H9 (cell line): ENCODE results near the gene NLRP14. TPM values are rescaled to one million over a fixed set of nuclear protein-coding genes. Genes with fewer than 3 reads are reported as not detected.

Source experiments
- DNase-seq: peaks from one replicate; pipeline ENCODE4 v3.0.0-alpha.2; 2017
- H2AFZ ChIP-seq: one replicate; pipeline ENCODE4 v1.6.1; 2013; ENCODE audit warnings: mild to moderate bottlenecking, low read length, control low read depth, moderate library complexity
- H2AK5ac ChIP-seq: 2 replicates; pipeline ENCODE4 v1.6.1; 2013; ENCODE audit warnings: low read length, control low read depth, mixed read lengths; ENCODE audit not compliant: insufficient read length
- H2BK120ac ChIP-seq: one replicate; pipeline ENCODE4 v1.6.1; 2013; ENCODE audit warnings: low read depth, mild to moderate bottlenecking, low read length, control low read depth, inconsistent platforms; ENCODE audit not compliant: poor library complexity, severe bottlenecking
- H2BK12ac ChIP-seq: 2 replicates; pipeline ENCODE4 v1.6.1; 2013; ENCODE audit warnings: low read length, control low read depth, mixed read lengths, low read depth; ENCODE audit not compliant: insufficient read length
- H2BK15ac ChIP-seq: 2 replicates; pipeline ENCODE4 v1.6.1; 2013; ENCODE audit warnings: low read depth, low read length, control low read depth
- H2BK20ac ChIP-seq: one replicate; pipeline ENCODE4 v1.6.1; 2013; ENCODE audit warnings: low read depth, mild to moderate bottlenecking, low read length, control low read depth, inconsistent platforms; ENCODE audit not compliant: poor library complexity, severe bottlenecking
- H2BK5ac ChIP-seq: 2 replicates; pipeline ENCODE4 v1.6.1; 2013; ENCODE audit warnings: low read length, control low read depth, mixed read lengths; ENCODE audit not compliant: insufficient read length
- H3K14ac ChIP-seq: 2 replicates; pipeline ENCODE4 v1.6.1; 2013; ENCODE audit warnings: low read length, control low read depth; ENCODE audit not compliant: insufficient read depth
- H3K18ac ChIP-seq: 2 replicates; pipeline ENCODE4 v1.6.1; 2013; ENCODE audit warnings: low read depth, mild to moderate bottlenecking, mixed read lengths, low read length, control low read depth; ENCODE audit not compliant: insufficient read length
- H3K23ac ChIP-seq: 2 replicates; pipeline ENCODE4 v1.6.1; 2013; ENCODE audit warnings: low read length, control low read depth, mixed read lengths, low read depth; ENCODE audit not compliant: insufficient read length
- H3K23me2 ChIP-seq: 2 replicates; pipeline ENCODE4 v1.6.1; 2013; ENCODE audit warnings: low read depth, mild to moderate bottlenecking, mixed read lengths, low read length, control low read depth; ENCODE audit not compliant: insufficient read length, poor library complexity, severe bottlenecking
- H3K27ac ChIP-seq: 2 replicates; pipeline ENCODE4 v1.5.1; 2013; ENCODE audit warnings: low read length, control low read depth, mixed read lengths, low read depth; ENCODE audit not compliant: insufficient read length
- H3K27me3 ChIP-seq: 2 replicates; pipeline ENCODE4 v1.6.1; 2013; ENCODE audit warnings: low read length, control low read depth, inconsistent platforms; ENCODE audit not compliant: insufficient read depth
- H3K4ac ChIP-seq: 2 replicates; pipeline ENCODE4 v1.6.1; 2013; ENCODE audit warnings: low read depth, mild to moderate bottlenecking, control low read depth, inconsistent platforms, low read length, moderate library complexity
- H3K4me1 ChIP-seq: 2 replicates; pipeline ENCODE4 v1.6.1; 2013; ENCODE audit warnings: low read length, control low read depth, inconsistent platforms; ENCODE audit not compliant: insufficient read depth
- H3K4me2 ChIP-seq: 2 replicates; pipeline ENCODE4 v1.6.1; 2013; ENCODE audit warnings: low read length, control low read depth, mixed read lengths; ENCODE audit not compliant: insufficient read length, insufficient read depth
- H3K56ac ChIP-seq: 2 replicates; pipeline ENCODE4 v1.6.1; 2013; ENCODE audit warnings: low read depth, mild to moderate bottlenecking, mixed read lengths, low read length, control low read depth; ENCODE audit not compliant: insufficient read length
- H3K79me1 ChIP-seq: 2 replicates; pipeline ENCODE4 v1.6.1; 2013; ENCODE audit warnings: low read depth, mild to moderate bottlenecking, moderate library complexity, low read length, control low read depth, inconsistent platforms; ENCODE audit not compliant: insufficient read depth, poor library complexity, severe bottlenecking
- H3K79me2 ChIP-seq: 2 replicates; pipeline ENCODE4 v1.6.1; 2013; ENCODE audit warnings: low read length, control low read depth, inconsistent platforms; ENCODE audit not compliant: insufficient read depth
- H3K9ac ChIP-seq: 2 replicates; pipeline ENCODE4 v1.6.1; 2013; ENCODE audit warnings: low read length, control low read depth, mixed read lengths; ENCODE audit not compliant: insufficient read length; ENCODE audit errors: extremely low read depth
- H3K9me3 ChIP-seq: one replicate; pipeline ENCODE4 v1.6.1; 2013; ENCODE audit warnings: low read depth, low read length, inconsistent platforms; ENCODE audit not compliant: control insufficient read depth
- H3T11ph ChIP-seq: one replicate; pipeline ENCODE4 v1.6.1; 2013; ENCODE audit warnings: mild to moderate bottlenecking, low read length, control low read depth, inconsistent platforms
- H4K20me1 ChIP-seq: one replicate; pipeline ENCODE4 v1.6.1; 2013; ENCODE audit not compliant: control insufficient read depth, insufficient read length, insufficient read depth
- H4K5ac ChIP-seq: 2 replicates; pipeline ENCODE4 v1.6.1; 2013; ENCODE audit warnings: low read depth, mild to moderate bottlenecking, mixed read lengths, low read length, control low read depth; ENCODE audit not compliant: insufficient read length
- H4K8ac ChIP-seq: replicated peaks from 2 replicates; pipeline ENCODE4 v1.6.1; 2013; ENCODE audit warnings: low read length, control low read depth, mixed read lengths, low read depth; ENCODE audit not compliant: insufficient read length
- H4K91ac ChIP-seq: 2 replicates; pipeline ENCODE4 v1.6.1; 2013; ENCODE audit warnings: low read depth, mild to moderate bottlenecking, moderate library complexity, mixed read lengths, low read length, control low read depth; ENCODE audit not compliant: insufficient read length
- H3K27ac Mint-ChIP-seq, 3 experiments: 2 replicates in 2 of 3; 3 replicates in 1 of 3; pipeline ENCODE4 v1.8.0; 2020 to 2021; ENCODE audit warnings: mixed read lengths in 3 of 3, mild to moderate bottlenecking in 1 of 3, moderate library complexity in 1 of 3
- H3K27me3 Mint-ChIP-seq: 2 replicates; pipeline ENCODE4 v1.8.0; 2021; ENCODE audit warnings: low read depth, mild to moderate bottlenecking, moderate library complexity, mixed read lengths
- H3K36me3 Mint-ChIP-seq, 3 experiments: 2 replicates in 2 of 3; 3 replicates in 1 of 3; pipeline ENCODE4 v1.8.0; 2020 to 2021; ENCODE audit warnings: low read depth in 3 of 3, mixed read lengths in 3 of 3; ENCODE audit not compliant: insufficient read depth in 1 of 3
- H3K4me1 Mint-ChIP-seq, 2 experiments: 2 replicates each; pipeline ENCODE4 v1.8.0; 2020; ENCODE audit warnings: mixed read lengths in 2 of 2
- H3K4me3 Mint-ChIP-seq, 2 experiments: 2 replicates in 1 of 2; 3 replicates in 1 of 2; pipeline ENCODE4 v1.8.0; 2020 to 2021; ENCODE audit warnings: mild to moderate bottlenecking in 2 of 2, mixed read lengths in 2 of 2, moderate library complexity in 1 of 2
- H3K9me3 Mint-ChIP-seq, 2 experiments: 2 replicates in 1 of 2; 3 replicates in 1 of 2; pipeline ENCODE4 v1.8.0; 2020; ENCODE audit warnings: mild to moderate bottlenecking in 2 of 2, mixed read lengths in 2 of 2, moderate library complexity in 1 of 2
- WGBS: extraction: QIAGEN DNeasy Blood & Tissue Kit; methylation state at CpG from one replicate; pipeline ENCODE4 v1.1.7; 2013; ENCODE audit warnings: missing lambda C conversion rate, low lambda C conversion rate, mixed read lengths; ENCODE audit not compliant: insufficient read length; ENCODE audit errors: extremely low coverage; 5-methylcytosine and 5-hydroxymethylcytosine counted together
- total RNA-seq: library from RNA; stranded (reverse); gene quantifications from 2 replicates; pipeline ENCODE4 v1.2.1, GENCODE V29; 2021
- TF ChIP-seq, protein P1 (sequence below): fragments of 200-600 bp; sonication (generic); conservative IDR thresholded peaks from 3 replicates; pipeline ENCODE4 v1.8.0; 2021; ENCODE audit warnings: antibody characterized with exemption, mild to moderate bottlenecking

The NLRP14 gene
- total RNA-seq, 1 experiment from 2014 or later = 0.07 TPM

DNA sequence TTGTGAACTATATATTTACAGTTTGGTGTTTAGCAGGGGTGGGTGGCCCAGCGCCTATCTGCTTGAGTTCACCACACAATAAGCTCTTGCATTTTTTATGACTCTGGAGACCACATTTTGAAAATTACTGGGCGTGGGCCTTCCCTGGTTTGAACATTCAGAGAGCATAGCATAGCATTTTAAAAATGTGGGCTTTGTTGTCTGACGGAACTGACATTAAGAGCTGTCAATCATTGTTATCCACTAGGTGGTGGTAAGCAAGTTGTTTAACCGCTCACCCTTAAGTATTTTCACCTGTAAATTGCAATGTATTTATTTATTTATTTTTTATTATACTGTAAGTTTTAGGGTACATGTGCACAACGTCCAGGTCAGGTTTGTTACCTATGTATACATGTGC is 1.0 kb downstream of the NLRP14 start:
- no peaks in the 10 kb centered on the region; a peak in 1 of 7 replicates for H3K36me3 Mint-ChIP-seq
- H2BK15ac ChIP-seq = no peak overlapping the region
- H3K27me3 ChIP-seq = no peaks in the 10 kb centered on the region
- no peaks in the 10 kb centered on the region for H3K79me2 ChIP-seq
- H3K4me3 Mint-ChIP-seq = no peak overlapping the region
- H3K4me2 ChIP-seq = no peak overlapping the region
- H3K23ac ChIP-seq = no peak overlapping the region
- peaks cover 13% of the 10 kb centered on the region for H3K27me3 Mint-ChIP-seq
- H3T11ph ChIP-seq = no peak overlapping the region
- no peak overlapping the region for H3K27ac ChIP-seq
- H3K4me1 Mint-ChIP-seq = peaks cover 9 to 12% of the 10 kb centered on the region in 2 experiments
- no peak overlapping the region for H3K18ac ChIP-seq
- H2AK5ac ChIP-seq = no peak overlapping the region
- no peak overlapping the region for H3K9ac ChIP-seq
- H4K8ac ChIP-seq = no peak overlapping the region
- no peak overlapping the region for H2BK20ac ChIP-seq
- TF ChIP-seq, protein P1, sequence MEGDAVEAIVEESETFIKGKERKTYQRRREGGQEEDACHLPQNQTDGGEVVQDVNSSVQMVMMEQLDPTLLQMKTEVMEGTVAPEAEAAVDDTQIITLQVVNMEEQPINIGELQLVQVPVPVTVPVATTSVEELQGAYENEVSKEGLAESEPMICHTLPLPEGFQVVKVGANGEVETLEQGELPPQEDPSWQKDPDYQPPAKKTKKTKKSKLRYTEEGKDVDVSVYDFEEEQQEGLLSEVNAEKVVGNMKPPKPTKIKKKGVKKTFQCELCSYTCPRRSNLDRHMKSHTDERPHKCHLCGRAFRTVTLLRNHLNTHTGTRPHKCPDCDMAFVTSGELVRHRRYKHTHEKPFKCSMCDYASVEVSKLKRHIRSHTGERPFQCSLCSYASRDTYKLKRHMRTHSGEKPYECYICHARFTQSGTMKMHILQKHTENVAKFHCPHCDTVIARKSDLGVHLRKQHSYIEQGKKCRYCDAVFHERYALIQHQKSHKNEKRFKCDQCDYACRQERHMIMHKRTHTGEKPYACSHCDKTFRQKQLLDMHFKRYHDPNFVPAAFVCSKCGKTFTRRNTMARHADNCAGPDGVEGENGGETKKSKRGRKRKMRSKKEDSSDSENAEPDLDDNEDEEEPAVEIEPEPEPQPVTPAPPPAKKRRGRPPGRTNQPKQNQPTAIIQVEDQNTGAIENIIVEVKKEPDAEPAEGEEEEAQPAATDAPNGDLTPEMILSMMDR = no peak
- no peak overlapping the region for H4K91ac ChIP-seq
- no peak overlapping the region for H2BK12ac ChIP-seq
- no peak overlapping the region for H4K5ac ChIP-seq
- H3K56ac ChIP-seq = no peak overlapping the region
- H2BK5ac ChIP-seq = no peak overlapping the region
- H3K4me1 ChIP-seq = no peaks in the 10 kb centered on the region
- H3K4ac ChIP-seq = no peak overlapping the region
- H2AFZ ChIP-seq = no peak overlapping the region
- no peaks in the 10 kb centered on the region for H3K9me3 ChIP-seq
- H3K27ac Mint-ChIP-seq = no peak overlapping the region
- WGBS = no CpG with 5 or more reads among the region's 5 CpGs
- DNase-seq = no peak
- H3K79me1 ChIP-seq = no peaks in the 10 kb centered on the region
- H3K23me2 ChIP-seq = peaks cover 3% of the 10 kb centered on the region
- H2BK120ac ChIP-seq = no peak overlapping the region
- no peak overlapping the region for H3K14ac ChIP-seq
- peaks cover 0 to 3% of the 10 kb centered on the region in 2 experiments; a peak in 2 of 5 replicates for H3K9me3 Mint-ChIP-seq
- H4K20me1 ChIP-seq = no peaks in the 10 kb centered on the region
